Liver (tissue), 9 donors: ENCODE results near the gene CECR2. TPM values are rescaled to one million over a fixed set of nuclear protein-coding genes. Genes with fewer than 3 reads are reported as not detected.

Source experiments
- DNase-seq: peaks from one replicate; pipeline ENCODE4 v3.0.0-alpha.2; 2017; ENCODE audit warnings: low spot score
- H3K27ac ChIP-seq, 2 donors: one replicate each; pipeline ENCODE4 v1.7.0; 2013; ENCODE audit warnings: inconsistent platforms in 2 of 2, low read length in 2 of 2, control low read depth in 1 of 2, low read depth in 1 of 2, mild to moderate bottlenecking in 1 of 2
- H3K27me3 ChIP-seq, 4 donors: one replicate each; pipeline versions ENCODE4 v1.6.1 to v1.7.0; 2013; ENCODE audit warnings: low read length in 3 of 4, inconsistent platforms in 1 of 4, mild to moderate bottlenecking in 1 of 4, moderate library complexity in 1 of 4; ENCODE audit not compliant: control insufficient read depth in 4 of 4, insufficient read depth in 4 of 4
- H3K36me3 ChIP-seq, 4 donors: one replicate each; pipeline versions ENCODE4 v1.6.1 to v1.7.0; 2013; ENCODE audit warnings: low read length in 3 of 4, mild to moderate bottlenecking in 3 of 4, low read depth in 1 of 4, moderate library complexity in 1 of 4; ENCODE audit not compliant: control insufficient read depth in 4 of 4, insufficient read depth in 3 of 4
- H3K4me1 ChIP-seq, 4 donors: one replicate each; pipeline versions ENCODE4 v1.6.1 to v1.7.0; 2013; ENCODE audit warnings: low read length in 3 of 4, mild to moderate bottlenecking in 3 of 4, moderate library complexity in 1 of 4; ENCODE audit not compliant: control insufficient read depth in 4 of 4, insufficient read depth in 4 of 4
- H3K4me3 ChIP-seq, 3 donors: one replicate each; pipeline versions ENCODE4 v1.6.1 to v1.7.0; 2013; ENCODE audit warnings: low read length in 3 of 3, control low read depth in 1 of 3, low read depth in 1 of 3, mild to moderate bottlenecking in 1 of 3
- H3K9ac ChIP-seq, 2 donors: one replicate each; pipeline ENCODE4 v1.7.0; 2013; ENCODE audit warnings: low read length in 2 of 2, mild to moderate bottlenecking in 2 of 2, moderate library complexity in 2 of 2, control low read depth in 1 of 2, low read depth in 1 of 2
- H3K9me3 ChIP-seq, 4 donors: one replicate each; pipeline versions ENCODE4 v1.6.1 to v1.7.0; 2013; ENCODE audit warnings: low read length in 3 of 4; ENCODE audit not compliant: control insufficient read depth in 4 of 4
- ATF3 ChIP-seq: IDR thresholded peaks from 2 replicates; pipeline ENCODE4 v1.6.1; 2016; ENCODE audit warnings: antibody characterized with exemption
- CTCF ChIP-seq: fragments of 150-350 bp; IDR thresholded peaks from 2 replicates; pipeline ENCODE4 v1.5.1; 2017; ENCODE audit warnings: improper control_type of control experiment, low read depth, low read length; ENCODE audit not compliant: missing input control
- FOXA1 ChIP-seq: IDR thresholded peaks from 2 replicates; pipeline ENCODE4 v1.6.1; 2016; ENCODE audit warnings: antibody characterized with exemption
- FOXA2 ChIP-seq: IDR thresholded peaks from 2 replicates; pipeline ENCODE4 v1.6.1; 2016; ENCODE audit warnings: antibody characterized with exemption
- GABPA ChIP-seq, 2 donors: IDR thresholded peaks in 1 of 2; conservative IDR thresholded peaks in 1 of 2; 2 replicates each; pipeline ENCODE4 v1.6.1; 2016; ENCODE audit warnings: antibody characterized with exemption in 2 of 2, mild to moderate bottlenecking in 1 of 2, moderate library complexity in 1 of 2
- HNF4A ChIP-seq, 2 donors: conservative IDR thresholded peaks; 2 replicates each; pipeline ENCODE4 v1.6.1; 2016; ENCODE audit warnings: antibody characterized with exemption in 2 of 2, mild to moderate bottlenecking in 2 of 2
- HNF4G ChIP-seq: IDR thresholded peaks from 2 replicates; pipeline ENCODE4 v1.6.1; 2016; ENCODE audit warnings: antibody characterized with exemption
- JUND ChIP-seq, 2 donors: IDR thresholded peaks; 2 replicates each; pipeline ENCODE4 v1.6.1; 2016; ENCODE audit warnings: antibody characterized with exemption in 2 of 2
- MAX ChIP-seq: IDR thresholded peaks from 2 replicates; pipeline ENCODE4 v1.6.1; 2016; ENCODE audit warnings: antibody characterized with exemption
- NR2F2 ChIP-seq: IDR thresholded peaks from 2 replicates; pipeline ENCODE4 v1.6.1; 2016; ENCODE audit warnings: antibody characterized with exemption
- RAD21 ChIP-seq, 2 donors: IDR thresholded peaks; 2 replicates each; pipeline ENCODE4 v1.6.1; 2016; ENCODE audit warnings: antibody characterized with exemption in 2 of 2, mild to moderate bottlenecking in 2 of 2
- REST ChIP-seq: IDR thresholded peaks from 2 replicates; pipeline ENCODE4 v1.6.1; 2016; ENCODE audit warnings: antibody characterized with exemption, mild to moderate bottlenecking
- SP1 ChIP-seq: IDR thresholded peaks from 2 replicates; pipeline ENCODE4 v1.6.1; 2018; ENCODE audit warnings: antibody characterized with exemption, mild to moderate bottlenecking
- TAF1 ChIP-seq: conservative IDR thresholded peaks from 2 replicates; pipeline ENCODE4 v1.6.1; 2016; ENCODE audit warnings: antibody characterized with exemption, mild to moderate bottlenecking
- YY1 ChIP-seq: IDR thresholded peaks from 2 replicates; pipeline ENCODE4 v1.6.1; 2016; ENCODE audit warnings: antibody characterized with exemption, mild to moderate bottlenecking
- ZBTB33 ChIP-seq: IDR thresholded peaks from 2 replicates; pipeline ENCODE4 v1.6.1; 2016; ENCODE audit warnings: antibody characterized with exemption
- WGBS: extraction: QIAGEN DNeasy Blood & Tissue Kit; methylation state at CpG from one replicate; pipeline ENCODE4 v1.1.7; 2013; 5-methylcytosine and 5-hydroxymethylcytosine counted together
- polyA plus RNA-seq, 2 donors: library from polyadenylated mRNA; stranded (reverse) in 1 of 2; unstranded in 1 of 2; fragments of 200-250 nt in 1 of 2; fragments of >200 nt in 1 of 2; fragmentation: Nextera tagmentation in 1 of 2; extraction: Ambion mirVana in 1 of 2; gene quantifications; one replicate each; pipeline versions ENCODE4 v1.2.1 to v1.2.3, GENCODE V29; 2013 to 2015
- total RNA-seq, 2 donors: library from RNA; depleted of rRNA; stranded (reverse); fragments of >200 nt; gene quantifications; one replicate each; pipeline ENCODE4 v1.2.3, GENCODE V29; 2014
- donor health status: healthy.
- donor health status: healthy.
- donor health status: healthy.
- donor health status: healthy.
- donor health status: healthy.

Gene CECR2
- total and polyA plus RNA-seq, 4 donors: 1.8 to 9.7 (median 2.1) TPM

- H3K9ac ChIP-seq: no peak overlapping the region
- DNase-seq: no peak
- H3K4me1 ChIP-seq: no peaks in the 10 kb centered on the region
- no peak for TF ChIP-seq FOXA1
- no peak for TF ChIP-seq SP1
- no peaks in the 10 kb centered on the region for H3K27me3 ChIP-seq
- H3K36me3 ChIP-seq: peaks cover 6 to 53% (median 26%) of the 10 kb centered on the region in 4 donors
- no peak overlapping the region for H3K27ac ChIP-seq
- 96% methylated on average over 5 of the region's 5 CpGs for WGBS
- H3K4me3 ChIP-seq: no peak overlapping the region
- H3K9me3 ChIP-seq: no peaks in the 10 kb centered on the region
Observed at GRCh38 chr22:17549655-17550054, 180.4 kb downstream of the CECR2 start.

DNA sequence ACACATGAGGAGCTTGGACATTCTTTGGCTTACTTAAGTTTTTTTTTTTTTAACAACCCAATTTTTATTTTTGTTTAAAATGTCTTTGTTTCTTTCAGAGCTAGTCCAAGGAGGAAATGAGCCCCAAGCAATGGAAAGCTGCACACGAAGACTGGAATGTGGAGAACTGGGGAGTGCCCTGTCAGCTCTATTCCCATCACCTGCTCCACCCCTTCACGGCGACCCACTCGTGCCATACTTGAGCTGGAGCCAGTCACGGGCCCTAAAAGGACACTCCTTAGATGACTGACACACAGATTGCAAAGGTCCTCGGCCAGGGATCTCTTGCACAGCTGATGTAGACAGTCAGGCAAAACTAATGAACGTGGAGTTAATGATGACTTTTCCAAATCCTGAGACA, 183.5 kb downstream of the CECR2 start:
- H3K27ac ChIP-seq: no peak overlapping the region
- 83% methylated on average over 7 of the region's 7 CpGs for WGBS
- H3K27me3 ChIP-seq: no peaks in the 10 kb centered on the region
- H3K36me3 ChIP-seq: peaks cover 7 to 50% (median 31%) of the 10 kb centered on the region in 4 donors
- H3K4me1 ChIP-seq: no peaks in the 10 kb centered on the region
- TF ChIP-seq JUND (IDR thresholded peaks at IDR 0.05) (no peak), SP1 (no peak), YY1 (no peak), HNF4G (no peak), RAD21 (IDR thresholded peaks at IDR 0.05) (no peak), CTCF (no peak), MAX (no peak), GABPA (IDR thresholded peaks at IDR 0.05 in 1 of 2, conservative IDR thresholded peaks at IDR 0.05 in 1 of 2) (no peak)
- H3K9me3 ChIP-seq: no peaks in the 10 kb centered on the region
- no peak overlapping the region for H3K4me3 ChIP-seq
- H3K9ac ChIP-seq: no peak overlapping the region
- DNase-seq: no peak

DNA sequence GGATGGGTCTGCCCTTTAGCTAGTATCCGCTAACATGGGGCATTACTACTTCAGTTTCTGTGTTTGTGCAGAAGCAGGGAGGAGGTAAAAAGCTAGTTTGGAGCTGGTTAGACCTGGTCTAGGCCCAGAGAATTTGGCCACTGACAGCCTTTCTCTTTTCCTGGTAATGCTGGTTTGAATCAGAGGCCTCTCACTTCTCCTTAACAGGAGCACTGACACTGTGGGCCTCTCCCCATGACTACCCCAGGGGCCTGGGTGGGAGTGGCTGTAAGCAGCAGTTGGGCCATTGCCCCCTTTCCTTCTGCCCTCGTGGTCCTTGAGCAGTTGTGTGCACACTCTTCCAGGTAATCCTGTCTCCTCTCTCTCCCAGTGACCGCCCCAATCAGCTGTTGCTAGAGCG, 185.6 kb downstream of the CECR2 start:
- 87% methylated on average over 4 of the region's 4 CpGs for WGBS
- Histone ChIP-seq H3K9me3 (no peaks in the 10 kb centered on the region), H3K27me3 (no peaks in the 10 kb centered on the region), H3K36me3 (peaks cover 4 to 33% (median 24%) of the 10 kb centered on the region in 4 donors), H3K4me1 (no peaks in the 10 kb centered on the region), H3K27ac (no peak overlapping the region), H3K4me3 (no peak overlapping the region), H3K9ac (no peak overlapping the region)
- no peak for DNase-seq
- no peak for TF ChIP-seq MAX

- Histone ChIP-seq H3K27ac (no peak overlapping the region), H3K4me3 (no peak overlapping the region), H3K4me1 (peaks cover 4 to 22% (median 16%) of the 10 kb centered on the region in 4 donors), H3K27me3 (no peaks in the 10 kb centered on the region), H3K9ac (no peak overlapping the region), H3K36me3 (peaks cover 0 to 10% (median 2%) of the 10 kb centered on the region in 4 donors), H3K9me3 (no peaks in the 10 kb centered on the region)
- TF ChIP-seq HNF4A (conservative IDR thresholded peaks at IDR 0.05) (no peak), HNF4G (no peak), NR2F2 (no peak), ZBTB33 (no peak), MAX (no peak), SP1 (no peak), ATF3 (no peak), REST (no peak), FOXA2 (no peak), GABPA (IDR thresholded peaks at IDR 0.05 in 1 of 2, conservative IDR thresholded peaks at IDR 0.05 in 1 of 2) (no peak), TAF1 (no peak), YY1 (no peak)
- no peak for DNase-seq
- 95% methylated on average over 10 of the region's 10 CpGs for WGBS
Observed at GRCh38 chr22:17559188-17559587, 189.9 kb downstream of the CECR2 start.
